DOHH2 (cell line): Measurements from ENCODE around the gene ITPR1.

Experiments
- CTCF ChIP-seq: fragments of 200-600 bp; sonication (generic); IDR thresholded peaks from one replicate; pipeline ENCODE4 v1.5.1; 2014; ENCODE audit warnings: antibody characterized with exemption, mild to moderate bottlenecking, low read depth, low read length; ENCODE audit not compliant: poor library complexity, severe bottlenecking
- EZH2phosphoT487 ChIP-seq: fragments of 200-600 bp; sonication (generic); IDR thresholded peaks from 2 replicates; pipeline ENCODE4 v1.6.1; 2017; ENCODE audit warnings: borderline replicate concordance, mild to moderate bottlenecking, antibody characterized with exemption, low read length, moderate library complexity, mixed read lengths

GRCh38 chr3:4841225-4841624 is 348.1 kb downstream of the ITPR1 start:
- TF ChIP-seq CTCF (no peak), EZH2phosphoT487 (no peak)
